Measurements from ENCODE around the gene LMO4. TPM values are rescaled to one million over a fixed set of nuclear protein-coding genes. Genes with fewer than 3 reads are reported as not detected.

LMO4 gene
- total RNA-seq, 1 donor from 2014 or later: 68.0 TPM

- DNase-seq (ENCODE audit: low spot score): no peak
Measured at GRCh38 chr1:87327376-87328271, 1.1 kb upstream of the LMO4 start.

- no peak for DNase-seq (ENCODE audit: low spot score)
Measured at GRCh38 chr1:87329051-87329525, 408 bp downstream of the LMO4 start.

DNA sequence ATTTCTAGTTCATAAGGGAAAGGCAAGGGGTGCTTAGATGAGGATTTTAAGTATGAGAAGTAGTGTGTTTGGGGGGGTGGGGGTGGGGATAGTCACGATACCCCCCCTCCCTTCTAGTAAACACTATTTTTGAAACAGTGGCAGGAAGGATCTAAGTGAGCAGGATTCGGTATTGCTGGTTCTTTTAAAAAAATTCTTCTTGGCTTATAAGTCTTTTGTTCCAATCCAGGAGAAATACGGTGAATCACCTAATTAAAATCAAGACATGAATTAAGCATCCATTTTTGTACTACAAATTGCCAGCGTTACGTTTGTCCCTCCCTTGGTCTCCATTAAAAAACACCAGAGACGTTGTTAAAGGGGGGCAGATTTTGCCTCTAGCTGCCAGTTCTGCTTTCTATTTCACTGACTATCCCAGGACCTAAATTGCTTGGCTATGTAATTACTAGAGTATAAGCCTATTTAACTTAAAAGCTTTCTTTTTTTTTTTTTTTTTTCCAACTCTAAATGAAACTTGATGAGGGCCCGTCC is 911 bp downstream of the LMO4 start:
- no peak for DNase-seq (ENCODE audit: low spot score)

- no peak for DNase-seq (ENCODE audit: low spot score)
Measured at GRCh38 chr1:87330057-87330884, 1.6 kb downstream of the LMO4 start.

DNA sequence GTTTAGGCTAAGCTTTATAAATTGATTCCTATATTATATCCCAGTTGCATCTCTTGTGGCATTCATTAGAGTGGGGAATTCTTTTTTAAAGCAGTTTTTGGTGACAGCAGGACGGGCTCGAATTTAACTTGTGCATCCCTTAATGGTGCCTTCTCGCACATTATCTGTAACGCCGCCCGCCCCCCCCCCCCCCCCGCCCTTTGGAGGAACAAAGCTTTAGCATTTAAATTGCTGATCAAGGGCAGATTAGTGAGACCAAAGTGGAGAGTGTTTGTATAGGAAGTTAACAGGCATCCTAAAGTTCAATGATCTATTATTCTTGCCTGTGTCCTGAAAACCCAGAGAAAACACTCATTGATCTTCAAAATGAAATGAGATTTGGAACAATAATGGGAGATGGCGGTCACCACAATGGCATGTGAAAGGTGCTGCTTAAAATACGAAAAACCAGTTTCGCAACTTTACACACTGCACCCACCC is 2.2 kb downstream of the LMO4 start:
- DNase-seq (ENCODE audit: low spot score): no peak

DNA sequence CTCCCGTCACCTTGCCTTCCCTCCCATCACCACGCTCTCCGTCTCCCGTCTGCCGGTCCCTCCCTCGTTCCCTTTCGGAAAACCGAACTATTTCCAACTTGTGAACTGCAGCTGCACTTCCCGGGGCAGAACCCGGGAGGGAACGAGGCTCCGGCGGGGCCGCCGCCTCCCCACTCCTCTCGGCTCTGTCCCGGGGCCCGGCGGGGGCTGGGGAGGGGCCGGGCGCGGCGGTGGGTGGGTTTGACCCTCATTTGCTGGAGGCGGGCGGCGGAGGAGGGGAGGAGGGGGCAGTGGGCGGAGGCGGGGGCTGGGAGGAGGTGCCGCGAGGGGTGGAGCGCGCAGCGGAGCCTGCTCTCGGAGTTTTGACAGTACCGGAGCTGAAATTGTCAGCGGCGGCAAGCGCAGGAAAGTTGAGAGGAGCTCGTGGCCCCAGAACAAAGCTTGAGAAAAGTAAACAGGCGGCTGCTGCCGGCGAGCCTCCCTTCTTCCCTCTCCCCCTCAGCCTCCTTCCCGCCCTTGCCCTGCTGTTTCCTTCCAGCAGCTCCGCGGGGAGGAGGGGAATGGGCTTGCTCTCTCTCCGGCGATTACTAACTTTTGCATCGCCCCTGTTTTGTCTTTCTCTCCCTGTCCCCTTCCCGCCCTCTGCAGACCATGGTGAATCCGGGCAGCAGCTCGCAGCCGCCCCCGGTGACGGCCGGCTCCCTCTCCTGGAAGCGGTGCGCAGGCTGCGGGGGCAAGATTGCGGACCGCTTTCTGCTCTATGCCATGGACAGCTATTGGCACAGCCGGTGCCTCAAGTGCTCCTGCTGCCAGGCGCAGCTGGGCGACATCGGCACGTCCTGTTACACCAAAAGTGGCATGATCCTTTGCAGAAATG is 2.9 kb downstream of the LMO4 start:
- peak; percentile 92 for DNase-seq (ENCODE audit: low spot score)

DNA sequence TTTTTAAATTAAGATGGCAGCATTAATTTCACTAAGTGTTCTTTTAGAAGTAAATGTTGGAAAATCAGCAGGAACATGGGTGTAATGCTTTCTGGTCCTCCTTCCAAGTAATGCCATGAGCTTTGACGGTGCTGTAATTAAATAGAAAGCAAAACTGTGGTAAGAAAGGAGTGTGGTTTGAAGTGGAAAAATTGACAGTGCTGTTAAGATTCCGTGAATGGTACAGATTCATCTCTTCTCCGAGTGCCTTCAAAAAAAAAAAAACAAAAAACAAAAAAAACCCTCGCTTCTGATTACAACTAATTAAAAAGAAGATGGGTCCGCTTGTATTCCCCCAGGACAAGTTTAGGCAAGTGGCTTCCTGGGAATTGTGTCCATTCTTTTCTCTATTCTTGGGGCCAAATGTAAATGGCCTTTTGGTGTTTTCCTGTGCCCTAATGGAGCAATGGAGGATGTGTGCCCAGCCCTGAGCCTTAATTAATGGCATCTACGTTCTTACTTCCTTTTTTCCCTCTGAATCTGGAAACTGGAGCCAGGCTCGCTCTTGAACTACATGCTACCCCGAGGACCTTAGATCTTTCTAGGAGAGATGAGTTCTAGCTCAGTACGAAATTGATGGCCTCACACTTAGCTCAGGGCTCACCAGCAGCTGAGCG is 5.1 kb downstream of the LMO4 start:
- no peak for DNase-seq (ENCODE audit: low spot score)

- no peak for DNase-seq (ENCODE audit: low spot score)
Measured at GRCh38 chr1:87334351-87335174, 5.9 kb downstream of the LMO4 start.

DNA sequence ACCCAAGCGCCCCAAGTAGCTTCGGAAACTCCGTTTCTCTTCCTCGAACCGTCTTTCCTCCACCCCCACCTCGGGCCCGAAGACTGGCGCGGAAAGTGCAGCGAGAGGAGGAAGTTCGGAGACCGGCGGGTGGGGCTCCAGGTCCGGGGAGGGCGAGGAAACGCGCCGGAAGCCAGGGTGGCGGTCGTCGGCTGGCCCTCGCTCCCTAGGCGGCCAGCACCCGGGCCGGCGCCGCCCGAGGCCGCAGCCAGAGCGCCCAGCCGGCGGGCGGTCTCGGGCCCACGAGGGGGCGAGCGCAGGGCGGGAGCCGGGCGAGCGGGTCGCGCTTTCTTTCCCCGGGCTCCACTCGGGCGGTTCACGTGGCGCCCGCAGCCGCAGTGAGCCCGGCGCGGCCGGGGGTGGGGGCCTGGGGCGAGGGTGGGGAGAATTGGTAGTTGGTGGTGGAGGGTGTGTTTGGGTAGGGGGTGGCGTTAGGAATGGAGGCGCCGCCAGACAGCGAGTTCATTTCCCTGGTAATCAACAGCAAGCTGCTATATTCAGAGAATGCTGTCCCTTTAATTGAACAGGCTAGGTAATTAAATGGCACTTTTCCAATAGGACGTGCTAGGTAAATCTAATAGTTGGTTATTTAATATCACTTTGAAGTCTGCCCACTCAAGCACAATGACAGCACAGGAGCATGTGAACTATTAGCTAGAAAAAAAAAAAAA is 6.7 kb downstream of the LMO4 start:
- DNase-seq (ENCODE audit: low spot score): no peak

- DNase-seq (ENCODE audit: low spot score): no peak
Measured at GRCh38 chr1:87336623-87337067, 8.0 kb downstream of the LMO4 start.

DNA sequence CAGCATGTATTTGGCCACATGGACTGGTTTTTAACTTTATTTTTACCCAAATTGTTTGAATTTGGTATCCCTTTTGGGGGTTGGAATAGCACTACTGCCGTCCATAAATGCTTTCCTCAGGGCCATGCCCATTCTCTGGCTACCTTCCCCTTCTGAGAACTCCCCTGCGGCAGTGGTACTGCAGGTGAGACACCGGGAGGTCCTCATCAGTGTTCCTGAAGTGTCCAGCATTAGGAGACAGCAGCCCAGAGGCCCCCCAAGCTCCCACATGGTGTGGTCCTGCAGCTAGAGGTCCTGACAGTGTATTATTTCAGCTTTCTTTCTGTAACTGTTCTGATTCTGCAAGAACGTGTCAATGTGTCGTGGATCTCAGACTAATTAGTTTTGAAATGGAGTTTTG is 8.9 kb downstream of the LMO4 start:
- no peak for DNase-seq (ENCODE audit: low spot score)

DNA sequence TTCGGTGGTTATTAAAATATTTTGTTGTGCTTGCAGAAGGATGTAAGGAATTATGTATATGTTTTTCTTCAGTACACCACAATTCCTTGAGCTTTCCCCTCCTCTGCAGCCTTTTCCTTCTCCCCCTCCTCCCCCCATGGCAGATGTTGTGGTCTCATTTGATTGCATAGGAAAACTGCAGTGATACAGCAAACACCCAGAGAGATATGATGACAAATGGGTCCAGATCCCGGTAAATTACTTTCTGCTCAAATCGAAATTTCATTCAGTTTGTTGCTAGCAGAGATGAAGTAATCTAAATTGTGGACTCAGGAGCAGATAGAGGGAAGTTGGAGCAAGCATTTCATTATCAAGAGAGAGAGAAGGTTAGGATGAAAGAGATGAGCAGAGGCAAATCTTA is 9.9 kb downstream of the LMO4 start:
- DNase-seq (ENCODE audit: low spot score): no peak

GRCh38 chr1:87344231-87344630 is 15.6 kb downstream of the LMO4 start:
- DNase-seq (ENCODE audit: low spot score): no peak

GRCh38 chr1:87346130-87346814 is 17.6 kb downstream of the LMO4 start:
- DNase-seq (ENCODE audit: low spot score): no peak

- no peak for DNase-seq (ENCODE audit: low spot score)
Measured at GRCh38 chr1:87348341-87349019, 19.8 kb downstream of the LMO4 start.

- DNase-seq (ENCODE audit: low spot score): no peak
Measured at GRCh38 chr1:87349036-87349435, 20.4 kb downstream of the LMO4 start.

GRCh38 chr1:87355894-87356293 is 27.2 kb downstream of the LMO4 start:
- DNase-seq (ENCODE audit: low spot score): no peak

All from mesenteric fat pad (tissue), 1 donor.